IPS-18a (cell line): ENCODE results near the gene AMH.

Experiments
- H3K27ac ChIP-seq: one replicate; pipeline ENCODE4 v1.5.1; 2013; ENCODE audit warnings: low read length
- H3K27me3 ChIP-seq: one replicate; pipeline ENCODE4 v1.6.1; 2013; ENCODE audit warnings: mild to moderate bottlenecking, low read length; ENCODE audit not compliant: control insufficient read depth, insufficient read depth
- H3K36me3 ChIP-seq: one replicate; pipeline ENCODE4 v1.6.1; 2013; ENCODE audit warnings: low read depth, low read length; ENCODE audit not compliant: control insufficient read depth
- H3K4me1 ChIP-seq: one replicate; pipeline ENCODE4 v1.6.1; 2013; ENCODE audit warnings: low read depth, low read length; ENCODE audit not compliant: control insufficient read depth
- H3K4me3 ChIP-seq: one replicate; pipeline ENCODE4 v1.5.1; 2013; ENCODE audit warnings: low read length
- H3K9ac ChIP-seq: one replicate; pipeline ENCODE4 v1.6.1; 2013; ENCODE audit warnings: mild to moderate bottlenecking, low read length, moderate library complexity
- H3K9me3 ChIP-seq: one replicate; pipeline ENCODE4 v1.6.1; 2013; ENCODE audit warnings: low read depth, low read length; ENCODE audit not compliant: control insufficient read depth

AMH gene

DNA sequence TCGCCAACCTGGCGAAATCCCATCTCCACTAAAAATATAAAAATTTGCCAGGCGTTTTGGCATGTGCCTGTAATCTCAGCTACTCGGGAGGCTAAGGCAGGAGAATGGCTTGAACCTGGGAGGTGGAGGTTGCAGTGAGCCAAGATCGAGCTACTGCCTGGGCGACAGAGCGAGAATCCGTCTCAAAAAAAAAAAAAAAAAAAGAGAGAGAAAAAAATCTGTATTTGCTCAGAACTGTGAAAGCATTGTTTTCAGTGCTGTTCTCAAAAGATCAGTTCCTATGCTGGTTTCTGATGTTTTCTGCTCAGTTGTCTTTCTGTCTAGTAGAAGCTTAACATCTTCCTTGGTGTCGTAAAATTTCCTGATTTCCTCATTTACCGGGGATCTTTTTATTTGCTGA lies 9.9 kb upstream of the AMH start:
- Histone ChIP-seq H3K4me1 (peaks cover 23% of the 10 kb centered on the region), H3K9me3 (no peaks in the 10 kb centered on the region), H3K27ac (no peak overlapping the region), H3K36me3 (peaks cover 11% of the 10 kb centered on the region), H3K9ac (peak overlapping the region; percentile 65), H3K27me3 (no peaks in the 10 kb centered on the region), H3K4me3 (peak overlapping the region; percentile 90)

DNA sequence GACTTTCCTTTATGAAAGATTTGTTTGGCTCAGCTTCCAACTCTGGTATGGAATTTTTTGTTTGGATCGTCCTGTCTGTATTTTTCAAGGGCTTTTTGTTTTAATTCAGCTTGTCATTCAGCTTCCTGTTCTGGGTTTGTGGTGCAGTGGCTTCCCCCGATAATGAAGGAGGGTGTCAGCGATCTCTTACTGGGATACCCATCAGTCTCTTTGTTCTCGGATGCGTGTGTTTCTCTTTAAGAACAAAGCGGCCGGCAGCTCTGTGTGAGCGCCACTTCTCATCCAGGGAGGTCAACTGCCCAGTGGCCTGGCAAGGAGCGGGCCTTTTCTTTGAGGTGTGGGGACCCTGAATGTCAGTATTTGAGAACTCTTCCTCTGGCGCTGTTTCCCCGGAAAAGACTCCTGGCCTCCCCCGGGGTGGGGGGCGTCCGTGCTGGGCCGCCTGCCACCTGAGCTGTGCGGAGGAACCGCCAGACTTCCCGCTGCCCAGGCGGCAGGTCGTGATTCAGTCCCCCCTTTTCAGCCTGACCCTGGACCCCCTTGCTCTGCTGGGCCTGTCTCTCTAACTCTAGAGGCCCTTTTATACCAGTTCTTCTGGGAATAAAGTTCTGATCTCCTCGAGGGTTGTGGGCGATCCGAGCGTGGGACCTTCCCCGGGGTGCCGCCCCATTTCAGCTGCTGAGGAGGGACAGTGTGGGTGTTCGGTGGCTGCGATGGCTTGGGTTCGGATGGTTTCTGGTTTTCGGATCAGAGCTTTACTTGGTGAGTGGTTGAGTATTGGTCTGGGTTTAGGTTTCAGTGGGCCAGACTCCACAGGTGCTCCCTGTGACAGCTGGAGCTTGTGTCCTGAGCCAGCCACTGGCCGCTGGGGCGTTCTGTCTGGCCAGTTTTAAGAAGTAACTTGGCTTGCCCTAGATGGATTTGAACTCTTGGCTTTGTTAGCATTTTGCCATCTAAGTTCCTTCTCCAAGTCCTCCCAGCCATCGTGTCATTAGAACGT lies 9.1 kb upstream of the AMH start:
- H3K9me3 ChIP-seq, result no peaks in the 10 kb centered on the region
- peaks cover 23% of the 10 kb centered on the region for H3K4me1 ChIP-seq
- peak overlapping the region; percentile 65 for H3K9ac ChIP-seq
- H3K27ac ChIP-seq, result no peak overlapping the region
- peaks cover 19% of the 10 kb centered on the region for H3K36me3 ChIP-seq
- no peaks in the 10 kb centered on the region for H3K27me3 ChIP-seq
- H3K4me3 ChIP-seq, result peak overlapping the region; percentile 90

DNA sequence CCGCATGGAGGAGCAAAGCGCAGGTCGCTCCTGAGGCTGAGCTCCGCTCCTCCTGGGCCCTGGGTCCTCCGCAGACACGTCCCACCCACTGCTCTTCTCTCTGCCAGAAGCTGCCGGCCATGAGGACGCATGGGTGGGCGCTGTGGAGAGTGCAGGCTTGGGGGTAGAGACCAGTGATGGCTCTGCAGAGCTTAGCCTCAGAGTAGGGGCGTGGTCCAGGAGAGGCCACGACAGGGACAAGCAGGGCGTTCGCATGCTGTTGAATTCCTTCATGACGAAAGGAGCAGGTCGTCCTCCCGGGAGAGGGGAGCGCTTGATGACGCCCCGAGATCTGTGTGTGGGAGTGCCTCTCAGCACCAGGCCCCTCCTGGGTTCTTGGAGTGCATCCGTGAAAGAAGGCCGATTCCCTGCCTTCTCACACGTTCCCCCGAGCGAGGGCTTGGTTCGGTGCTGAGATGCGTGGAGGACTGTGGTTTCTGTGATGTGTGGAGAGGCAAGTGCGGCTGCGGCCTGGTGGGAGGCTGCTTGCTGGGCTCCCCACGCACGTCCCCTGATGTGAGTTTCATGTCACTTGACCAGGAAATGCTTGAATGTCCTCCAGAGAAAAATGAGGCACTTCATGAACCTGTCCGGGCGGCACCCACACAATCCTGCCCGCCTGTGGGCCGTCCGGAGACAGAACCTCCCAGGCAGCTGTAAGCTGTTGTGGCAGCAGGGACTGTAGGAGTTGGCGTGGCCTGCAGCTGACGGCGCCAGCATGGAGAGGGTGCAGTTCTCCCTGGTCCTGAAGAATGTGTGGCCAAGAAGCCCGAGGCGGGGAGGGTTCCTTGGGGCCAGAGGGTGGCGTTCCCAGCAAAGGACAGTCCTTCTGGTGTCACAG lies 8.0 kb upstream of the AMH start:
- H3K27ac ChIP-seq, result no peak overlapping the region
- H3K27me3 ChIP-seq, result no peaks in the 10 kb centered on the region
- no peaks in the 10 kb centered on the region for H3K9me3 ChIP-seq
- H3K4me3 ChIP-seq, result peak overlapping the region; percentile 90
- no peak overlapping the region for H3K9ac ChIP-seq
- H3K4me1 ChIP-seq, result peaks cover 23% of the 10 kb centered on the region
- peaks cover 30% of the 10 kb centered on the region for H3K36me3 ChIP-seq

DNA sequence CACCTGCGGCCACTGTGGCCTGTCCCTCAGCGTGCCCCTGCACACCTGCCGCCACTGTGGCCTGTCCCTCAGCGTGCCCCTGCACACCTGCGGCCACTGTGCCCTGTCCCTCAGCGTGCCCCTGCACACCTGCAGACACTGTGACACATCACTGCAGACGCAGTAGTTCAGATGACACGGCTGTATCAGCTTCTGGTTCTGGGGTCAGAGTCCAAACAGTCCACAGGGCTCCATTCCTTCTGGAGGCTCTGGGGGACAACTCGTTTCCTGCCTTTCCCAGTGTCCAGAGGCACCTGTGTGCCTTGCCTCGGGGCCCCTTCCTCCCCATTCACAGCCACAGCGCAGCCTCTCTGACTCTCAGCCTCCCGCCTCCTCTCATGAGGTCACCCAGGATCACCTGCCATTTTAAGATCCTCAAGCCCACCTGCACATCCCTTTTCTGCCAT lies 7.0 kb upstream of the AMH start:
- no peaks in the 10 kb centered on the region for H3K9me3 ChIP-seq
- H3K27ac ChIP-seq, result no peak overlapping the region
- H3K27me3 ChIP-seq, result no peaks in the 10 kb centered on the region
- peaks cover 23% of the 10 kb centered on the region for H3K4me1 ChIP-seq
- H3K36me3 ChIP-seq, result peaks cover 40% of the 10 kb centered on the region
- H3K9ac ChIP-seq, result no peak overlapping the region
- no peak overlapping the region for H3K4me3 ChIP-seq

DNA sequence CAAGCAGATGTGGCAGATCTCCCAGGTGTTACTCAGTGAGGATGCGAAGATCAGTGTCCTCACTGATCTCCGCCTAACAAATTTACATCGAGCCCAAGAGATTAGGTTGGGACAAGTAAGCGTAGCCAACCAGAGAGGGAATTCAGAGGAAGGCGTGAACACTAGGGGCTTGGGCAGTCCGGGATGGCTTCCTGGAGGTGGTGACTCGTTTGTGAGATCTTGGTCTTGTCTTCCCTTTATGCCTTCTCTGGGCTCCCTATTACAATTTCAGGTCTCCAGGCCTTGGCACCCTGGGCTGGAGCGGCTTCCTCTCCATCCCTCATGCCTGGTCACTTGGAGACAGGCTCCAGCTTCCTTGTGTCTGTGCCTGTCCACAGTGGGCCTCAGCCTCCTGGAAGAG lies 6.3 kb upstream of the AMH start:
- Histone ChIP-seq H3K9ac (no peak overlapping the region), H3K27ac (no peak overlapping the region), H3K27me3 (no peaks in the 10 kb centered on the region), H3K36me3 (peaks cover 43% of the 10 kb centered on the region), H3K9me3 (no peaks in the 10 kb centered on the region), H3K4me3 (no peak overlapping the region), H3K4me1 (peaks cover 18% of the 10 kb centered on the region)

DNA sequence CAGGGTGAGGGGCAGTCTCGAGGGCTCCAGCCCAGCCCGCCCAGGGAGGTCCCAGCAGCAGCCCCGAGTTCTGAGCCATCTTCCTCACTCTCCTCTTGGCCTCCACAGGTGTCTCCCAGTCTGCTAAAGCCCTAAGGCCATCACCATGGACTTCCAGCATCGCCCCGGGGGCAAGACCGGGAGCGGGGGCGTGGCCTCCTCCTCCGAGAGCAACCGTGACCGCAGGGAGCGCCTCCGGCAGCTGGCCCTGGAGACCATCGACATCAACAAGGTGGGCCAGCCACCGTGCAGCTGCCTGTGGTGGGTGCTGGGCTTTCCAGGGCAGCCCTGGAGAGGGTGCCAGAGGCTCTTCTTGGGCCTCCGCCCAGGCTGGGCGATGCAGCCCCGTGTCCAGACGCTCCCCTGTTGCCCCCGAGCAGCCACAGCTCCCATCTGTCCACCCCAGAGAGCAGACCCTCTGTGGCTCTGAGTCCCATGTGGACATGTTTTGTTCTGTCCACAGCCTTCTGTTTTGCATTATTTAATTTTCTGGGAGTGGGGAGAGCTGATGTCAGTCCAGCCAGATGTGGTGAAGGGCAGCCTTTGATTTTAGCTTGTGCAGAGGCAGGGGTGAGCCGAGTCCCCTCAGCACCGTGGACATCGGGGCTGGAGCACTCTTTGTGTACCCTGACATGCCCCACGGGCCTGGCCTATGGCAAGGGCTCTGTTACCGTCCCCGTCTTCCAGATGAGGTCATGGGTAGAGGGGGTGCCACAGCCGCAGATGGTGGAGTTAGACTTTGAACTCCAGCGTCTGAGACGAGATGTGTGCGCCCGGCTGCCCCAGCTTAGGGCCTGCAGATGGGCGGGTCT lies 5.6 kb upstream of the AMH start:
- no peaks in the 10 kb centered on the region for H3K9me3 ChIP-seq
- H3K27ac ChIP-seq, result no peak overlapping the region
- no peak overlapping the region for H3K4me3 ChIP-seq
- no peak overlapping the region for H3K9ac ChIP-seq
- H3K27me3 ChIP-seq, result no peaks in the 10 kb centered on the region
- H3K36me3 ChIP-seq, result peaks cover 43% of the 10 kb centered on the region
- peaks cover 11% of the 10 kb centered on the region for H3K4me1 ChIP-seq

DNA sequence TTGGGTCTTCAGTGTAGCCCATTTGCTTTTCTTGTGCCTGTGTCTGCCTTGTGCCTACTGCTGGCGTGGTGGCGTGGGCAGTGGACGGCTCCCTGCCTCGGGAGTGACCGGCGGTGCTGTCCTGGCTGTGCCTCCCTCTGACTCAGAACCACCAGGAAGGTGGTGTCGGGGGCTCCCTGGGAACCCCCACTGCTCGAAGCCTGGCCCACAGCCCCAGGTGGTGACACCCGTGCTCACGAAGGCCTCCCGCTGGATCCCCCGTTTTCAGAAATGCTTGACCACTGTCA lies 5.1 kb upstream of the AMH start:
- Histone ChIP-seq H3K9ac (no peak overlapping the region), H3K27me3 (no peaks in the 10 kb centered on the region), H3K4me3 (no peak overlapping the region), H3K4me1 (peaks cover 6% of the 10 kb centered on the region), H3K27ac (no peak overlapping the region), H3K9me3 (no peaks in the 10 kb centered on the region), H3K36me3 (peaks cover 43% of the 10 kb centered on the region)

DNA sequence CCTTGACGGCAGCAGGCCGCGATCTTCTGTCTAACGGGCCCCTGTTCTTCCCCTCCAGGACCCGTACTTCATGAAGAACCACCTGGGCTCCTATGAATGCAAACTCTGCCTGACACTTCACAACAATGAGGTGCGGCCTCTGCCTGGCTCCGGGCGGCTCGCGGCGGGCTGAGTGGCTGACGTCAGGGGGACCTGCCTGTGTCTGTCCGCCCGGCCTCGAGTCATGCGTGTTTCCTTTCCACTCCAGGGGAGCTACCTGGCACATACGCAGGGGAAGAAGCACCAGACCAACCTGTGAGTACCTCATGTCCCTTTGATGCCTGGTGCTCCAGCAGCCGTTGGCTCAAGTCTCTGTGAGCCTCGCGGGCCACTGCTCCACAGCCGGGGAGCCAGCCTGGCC lies 4.6 kb upstream of the AMH start:
- Histone ChIP-seq H3K9me3 (no peaks in the 10 kb centered on the region), H3K4me1 (peaks cover 2% of the 10 kb centered on the region), H3K36me3 (peaks cover 43% of the 10 kb centered on the region), H3K9ac (no peak overlapping the region), H3K4me3 (no peak overlapping the region), H3K27me3 (no peaks in the 10 kb centered on the region), H3K27ac (no peak overlapping the region)

DNA sequence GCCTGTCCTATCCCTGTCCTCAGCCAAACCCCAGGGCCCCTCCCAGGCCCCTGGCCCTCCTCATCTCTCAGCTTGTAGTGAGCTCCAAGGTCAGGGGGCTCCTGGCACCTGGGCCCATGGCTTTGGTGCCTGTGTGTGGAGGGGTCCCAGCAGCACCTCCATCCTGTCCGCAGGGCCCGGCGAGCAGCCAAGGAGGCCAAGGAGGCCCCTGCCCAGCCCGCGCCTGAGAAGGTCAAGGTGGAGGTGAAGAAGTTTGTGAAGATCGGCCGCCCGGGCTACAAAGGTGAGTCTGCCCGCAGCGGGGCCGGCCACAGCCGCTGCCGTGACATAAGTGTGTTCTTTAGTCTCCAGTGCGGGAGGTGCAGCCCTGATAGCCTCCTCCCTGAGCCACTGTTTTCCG lies 3.9 kb upstream of the AMH start:
- H3K27ac ChIP-seq, result no peak overlapping the region

DNA sequence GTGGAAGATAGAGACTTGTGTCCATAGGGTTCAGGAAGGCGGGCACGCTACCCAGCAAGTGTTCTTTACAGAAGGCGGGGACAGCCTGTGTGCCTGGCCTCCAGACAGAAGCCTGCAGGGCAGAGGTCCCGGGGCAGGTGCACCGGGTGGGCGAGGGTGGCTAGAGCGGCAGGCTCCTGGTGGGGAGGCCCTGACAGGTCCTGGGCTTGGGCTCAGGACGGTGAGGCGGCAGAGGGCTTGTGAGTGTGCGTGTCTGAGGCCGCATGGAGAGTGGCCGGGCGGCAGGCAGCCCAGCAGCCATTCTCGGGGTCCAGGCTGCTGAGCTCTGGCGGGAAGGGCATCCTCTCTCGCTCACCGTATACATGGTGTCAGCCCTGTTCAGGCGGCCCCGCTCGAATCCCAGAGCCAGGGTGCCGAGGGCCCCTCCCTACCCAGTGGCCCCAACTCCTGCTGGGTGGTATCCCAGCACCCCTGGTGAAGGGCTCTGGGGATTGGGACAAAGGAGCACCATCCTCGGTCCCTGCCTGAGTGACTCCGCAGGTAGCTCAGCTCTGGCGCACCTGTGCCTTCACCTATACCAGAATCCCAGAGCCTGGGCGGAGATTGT lies 3.0 kb upstream of the AMH start:
- Histone ChIP-seq H3K36me3 (peaks cover 43% of the 10 kb centered on the region), H3K4me3 (no peak overlapping the region), H3K4me1 (no peaks in the 10 kb centered on the region), H3K9me3 (no peaks in the 10 kb centered on the region), H3K27ac (no peak overlapping the region), H3K27me3 (no peaks in the 10 kb centered on the region), H3K9ac (no peak overlapping the region)

More for the DNA sequence above, 3.9 kb upstream of the AMH start:
- no peaks in the 10 kb centered on the region for H3K27me3 ChIP-seq
- no peak overlapping the region for H3K4me3 ChIP-seq
- no peak overlapping the region for H3K9ac ChIP-seq
- no peaks in the 10 kb centered on the region for H3K4me1 ChIP-seq
- H3K9me3 ChIP-seq, result no peaks in the 10 kb centered on the region
- H3K36me3 ChIP-seq, result peaks cover 43% of the 10 kb centered on the region
